HG02610 (cell line): ENCODE results near the gene TLL1.

Experiments used
- ATAC-seq: cut with Tn5 transposase; IDR thresholded peaks from one replicate; pipeline ENCODE4 v1.9.1; 2021; ENCODE audit warnings: mild to moderate bottlenecking, moderate library complexity; ENCODE audit not compliant: unreplicated experiment

Gene TLL1

DNA sequence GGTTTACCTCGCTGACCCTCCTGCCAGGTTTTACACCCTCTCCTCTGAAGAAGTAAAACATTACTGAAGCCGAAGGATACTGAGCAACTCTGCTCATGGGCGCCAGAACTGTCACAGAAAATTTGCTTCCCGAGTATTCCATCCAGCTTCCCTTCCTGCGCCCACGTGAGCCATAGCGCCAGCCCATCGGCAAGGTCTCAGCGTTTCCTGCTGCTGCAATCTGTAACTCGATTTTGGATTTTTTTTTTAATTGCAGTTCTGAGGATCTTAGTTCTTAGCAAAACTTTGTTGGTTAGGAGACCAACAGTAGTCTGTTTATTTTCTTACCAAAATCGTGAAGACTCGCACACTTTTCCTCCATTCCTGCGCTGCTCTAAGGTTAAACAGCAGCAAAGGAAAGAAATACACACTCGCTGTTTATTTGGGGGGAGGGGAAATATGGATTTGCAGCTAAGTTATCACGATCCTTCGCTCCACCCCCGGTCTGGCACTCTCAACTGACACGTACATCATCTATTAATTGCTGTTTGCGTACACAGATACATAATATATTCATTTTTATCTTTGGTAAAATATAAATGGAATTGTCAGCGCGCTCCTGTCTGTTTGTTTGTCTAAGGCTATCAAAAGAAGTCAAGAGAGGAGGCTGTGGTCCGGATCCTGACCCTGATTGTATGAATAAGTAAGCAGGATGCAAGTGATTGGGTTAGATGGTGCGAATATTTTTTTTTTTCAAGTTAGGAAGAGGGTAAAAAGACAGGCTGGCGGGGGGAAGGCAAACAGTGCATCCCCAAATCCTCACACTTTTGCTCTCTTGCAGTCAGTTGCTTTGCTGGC, at the start of gene TLL1:
Gene TLL1, plus strand, starts transcription at position 777 of the 837 bp plus-strand sequence. CDS start 668 bp downstream, outside the sequence.
- ATAC-seq = no peak

DNA sequence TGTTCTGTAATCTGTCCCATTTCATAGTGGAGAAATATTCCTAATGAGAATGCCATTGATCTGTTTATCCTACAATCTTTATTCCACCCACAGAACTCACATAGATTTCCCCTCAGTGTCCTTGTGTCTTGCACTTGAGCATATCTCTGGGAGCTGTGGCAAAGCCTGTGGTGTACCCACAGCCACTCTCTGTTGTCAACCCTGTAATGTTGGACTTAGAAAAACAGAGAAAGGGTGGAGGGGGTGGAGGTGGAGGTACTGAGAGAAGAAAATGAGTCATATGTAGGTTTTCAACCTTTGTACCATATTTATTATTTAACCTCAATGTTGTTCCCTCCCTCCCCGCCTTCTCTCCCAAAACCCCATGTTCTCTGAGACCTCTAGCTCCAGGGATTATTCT, 46.9 kb upstream of the TLL1 start:
- ATAC-seq = no peak

DNA sequence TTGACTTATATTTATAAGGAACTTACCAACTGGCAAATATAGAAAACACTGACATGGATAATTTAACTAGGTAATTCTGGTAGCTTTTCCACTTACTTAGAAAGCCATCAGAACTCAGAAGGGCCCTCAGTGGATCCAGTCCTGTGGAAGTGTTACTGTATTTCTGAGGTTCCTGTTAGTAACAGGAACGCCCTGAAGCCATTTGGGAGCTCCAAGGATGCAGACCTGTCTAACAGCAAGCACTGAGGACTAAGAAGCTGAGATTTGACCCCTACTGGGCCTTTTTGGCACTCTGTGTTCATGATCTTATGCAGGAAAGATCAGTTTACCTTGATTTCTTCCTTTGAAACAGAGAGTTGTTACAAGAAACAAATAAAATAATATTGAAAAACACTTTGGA, 46.0 kb upstream of the TLL1 start:
- ATAC-seq = no peak

DNA sequence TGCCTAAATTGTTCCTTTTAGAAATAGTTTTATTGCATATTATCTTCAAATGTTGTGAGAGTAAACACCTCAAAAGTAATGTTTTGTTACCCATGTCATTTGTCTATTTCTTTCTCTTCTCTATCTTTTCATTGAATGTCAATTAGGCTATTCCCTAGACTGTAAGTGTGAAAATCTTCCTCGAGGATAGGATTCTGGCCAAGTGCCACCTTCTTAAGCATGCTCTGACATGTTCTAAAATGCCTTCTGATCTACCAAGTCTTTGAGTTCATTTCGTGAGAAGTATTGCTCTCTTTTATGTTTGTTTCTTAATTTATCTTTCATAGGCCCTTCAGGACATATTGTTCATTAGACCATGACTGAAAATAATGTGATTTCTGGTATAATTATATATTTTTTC, 44.1 kb upstream of the TLL1 start:
- ATAC-seq = no peak

DNA sequence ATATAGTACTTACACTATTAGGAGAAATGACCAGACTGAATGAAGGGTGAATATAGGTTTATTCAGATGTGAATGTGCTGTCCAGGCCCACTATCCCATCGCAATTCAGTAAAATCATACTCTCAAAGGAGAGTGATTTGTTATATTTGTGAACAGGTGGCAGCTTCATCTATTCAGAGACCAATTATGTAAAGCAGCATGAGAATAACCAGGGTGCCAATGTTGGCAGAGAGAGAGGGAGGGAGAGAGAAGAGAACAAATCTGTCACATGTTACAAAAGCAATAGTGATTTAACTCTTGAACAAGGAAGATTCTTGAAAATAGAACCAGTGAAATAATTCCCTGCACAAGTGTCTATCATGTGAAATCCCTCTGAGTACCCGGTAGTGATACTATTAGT, 38.9 kb upstream of the TLL1 start:
- ATAC-seq = no peak

DNA sequence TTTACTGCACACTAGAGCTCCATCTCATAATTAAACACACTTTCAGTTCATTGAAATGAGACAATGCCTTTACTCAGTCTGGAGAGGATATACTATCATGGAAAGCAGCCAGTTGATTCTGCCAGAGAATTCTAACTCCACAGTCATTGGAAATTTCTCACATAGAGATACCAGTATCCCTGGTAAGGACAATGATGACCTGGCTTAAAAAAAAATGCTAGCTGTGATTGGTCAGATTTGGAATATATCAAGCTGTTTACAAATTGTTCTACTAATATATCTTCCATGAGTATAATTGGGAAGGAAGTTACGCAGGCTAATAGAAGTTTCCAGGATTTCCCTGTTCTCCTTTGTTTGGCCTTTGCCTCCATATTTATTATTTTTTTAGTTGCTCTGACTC, 34.5 kb upstream of the TLL1 start:
- ATAC-seq = no peak

DNA sequence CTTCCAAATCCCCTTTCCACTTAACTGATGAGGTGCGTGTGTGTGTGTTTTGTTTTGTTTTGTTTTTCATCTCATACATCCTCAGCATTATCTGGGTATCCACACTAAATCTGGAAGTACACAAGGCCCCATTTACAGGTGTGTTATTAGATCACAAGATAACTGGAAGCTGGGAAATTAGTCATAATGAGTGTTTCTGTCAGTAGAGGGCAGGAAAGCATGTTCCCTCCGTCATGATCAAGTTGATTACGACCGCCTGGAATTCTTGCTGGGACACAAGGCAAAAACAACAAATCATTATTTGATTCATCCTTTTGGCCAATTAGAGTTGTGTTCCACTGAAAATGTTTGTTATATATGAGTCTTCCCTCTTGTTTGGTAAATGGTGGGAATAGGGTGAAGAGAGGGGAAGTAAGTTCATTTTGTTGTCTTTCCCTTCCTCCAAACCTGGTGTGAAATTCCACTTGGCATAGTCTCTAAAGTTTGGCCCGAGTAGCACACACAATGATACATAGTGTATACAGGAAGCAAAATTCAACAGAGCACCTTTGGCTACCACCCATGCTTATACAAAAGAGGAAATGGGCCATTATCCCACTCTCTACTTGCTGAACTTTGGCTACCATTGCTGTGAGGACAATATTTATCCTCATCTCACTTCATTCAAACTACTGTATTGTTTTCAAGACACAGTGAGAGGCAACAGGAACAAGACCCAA, 33.3 kb upstream of the TLL1 start:
- no peak for ATAC-seq

DNA sequence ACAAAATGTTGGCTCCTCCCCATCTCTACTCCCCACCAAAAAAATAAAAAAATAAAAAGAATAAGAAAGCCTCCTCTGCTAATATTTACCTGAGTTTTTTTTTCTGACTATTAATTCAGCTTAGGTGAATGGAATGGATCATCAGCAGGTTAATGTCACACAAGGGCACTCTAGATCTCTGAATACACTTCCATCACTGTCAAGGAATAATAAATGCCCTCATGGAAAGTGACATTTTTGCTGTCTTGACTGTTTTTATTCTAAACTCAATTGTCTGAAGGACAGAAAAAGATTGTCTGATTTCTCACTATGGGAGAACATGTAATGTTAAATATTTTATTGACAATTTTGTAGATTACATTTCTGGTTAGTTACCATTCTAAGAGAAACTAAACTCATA, 30.4 kb upstream of the TLL1 start:
- ATAC-seq = no peak

DNA sequence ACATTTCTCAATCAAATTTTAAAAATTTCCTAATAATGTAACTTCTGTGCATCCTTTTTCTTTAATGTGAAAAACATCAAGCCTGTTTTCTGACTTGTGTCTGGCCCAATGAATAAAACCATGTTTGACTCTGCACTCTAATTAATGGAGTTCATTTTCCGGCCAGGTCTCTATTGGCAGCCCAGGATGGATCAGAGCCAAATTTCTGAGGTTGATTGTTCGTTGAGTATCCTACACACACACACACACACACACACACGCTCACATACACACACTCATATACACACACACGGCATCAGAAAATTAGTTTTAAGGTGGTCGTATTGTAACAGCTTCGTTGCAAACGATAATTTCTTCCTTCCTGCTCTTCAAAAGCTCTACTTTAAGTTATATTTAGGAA, 28.9 kb upstream of the TLL1 start:
- no peak for ATAC-seq

DNA sequence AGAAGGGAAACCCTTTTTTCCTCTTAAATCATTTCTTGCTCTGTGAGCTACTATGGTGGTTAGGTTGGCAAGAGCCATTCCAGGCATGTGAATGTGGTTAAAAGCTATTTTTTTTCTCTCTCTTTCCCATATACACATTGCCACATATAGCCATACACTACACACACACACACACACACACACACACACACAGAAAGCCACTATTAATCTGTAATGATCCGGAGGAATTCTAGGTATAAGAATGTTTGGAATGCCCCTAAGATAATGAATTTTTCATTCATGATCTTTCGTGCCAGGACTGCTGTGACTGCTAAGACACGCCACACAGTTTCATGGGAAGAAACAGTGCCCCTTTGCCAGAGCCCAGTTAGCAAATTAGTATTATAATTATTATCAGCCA, 21.8 kb upstream of the TLL1 start:
- ATAC-seq = no peak

DNA sequence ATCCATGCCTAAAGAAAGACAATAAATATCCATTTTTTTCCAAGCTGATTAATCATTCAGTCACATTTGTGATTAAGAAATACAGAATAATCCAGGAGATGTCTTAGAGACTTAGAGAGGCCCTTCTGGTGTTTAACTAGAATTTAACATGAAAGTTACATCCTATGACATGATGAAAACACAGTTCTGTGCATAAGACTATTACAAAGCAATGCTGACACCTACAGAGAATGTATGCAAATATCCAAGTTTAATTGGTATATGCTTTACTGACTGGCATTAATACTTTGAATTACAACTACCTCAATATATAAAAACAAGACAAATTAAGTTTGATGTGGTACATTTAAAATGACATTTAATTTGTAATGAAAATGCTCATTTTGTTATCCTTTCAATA, 17.8 kb upstream of the TLL1 start:
- no peak for ATAC-seq

DNA sequence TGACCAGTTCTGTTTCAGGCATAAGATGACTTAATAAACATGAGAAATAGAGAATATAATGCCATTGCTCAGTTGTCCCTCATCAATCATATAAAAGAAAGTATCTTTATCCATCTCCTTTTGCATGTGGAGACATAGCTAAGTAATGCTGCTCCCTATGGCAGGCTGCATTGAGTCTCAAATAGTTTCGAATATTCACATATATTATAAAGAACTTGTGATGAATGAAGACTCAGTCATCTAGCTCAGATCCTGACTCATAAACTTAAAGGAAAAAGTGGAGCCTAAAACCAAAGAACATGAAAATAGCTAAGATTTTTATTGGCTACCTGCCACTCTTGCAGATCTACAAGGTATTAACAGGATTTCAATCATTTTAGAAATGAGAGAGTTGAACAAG, 11.7 kb upstream of the TLL1 start:
- no peak for ATAC-seq

DNA sequence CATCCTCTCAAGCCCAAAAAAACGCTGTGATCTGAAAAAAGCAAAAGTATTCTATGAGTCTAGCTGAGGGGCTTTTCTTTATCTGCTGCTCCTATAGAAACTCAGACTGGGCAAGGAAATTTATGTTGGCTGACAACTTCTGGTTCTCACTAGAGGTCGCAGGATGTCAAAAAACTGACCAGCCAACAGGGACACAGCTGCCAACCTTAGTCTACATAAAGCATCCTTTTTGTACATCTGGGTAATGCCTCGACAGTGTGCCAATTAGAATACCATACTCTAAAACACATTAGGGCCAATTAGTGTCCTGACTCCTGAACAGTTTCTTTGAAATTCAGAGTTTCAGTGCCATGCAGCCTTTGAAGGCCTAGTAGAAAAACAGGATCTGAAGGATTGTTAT, 8.8 kb upstream of the TLL1 start:
- no peak for ATAC-seq

DNA sequence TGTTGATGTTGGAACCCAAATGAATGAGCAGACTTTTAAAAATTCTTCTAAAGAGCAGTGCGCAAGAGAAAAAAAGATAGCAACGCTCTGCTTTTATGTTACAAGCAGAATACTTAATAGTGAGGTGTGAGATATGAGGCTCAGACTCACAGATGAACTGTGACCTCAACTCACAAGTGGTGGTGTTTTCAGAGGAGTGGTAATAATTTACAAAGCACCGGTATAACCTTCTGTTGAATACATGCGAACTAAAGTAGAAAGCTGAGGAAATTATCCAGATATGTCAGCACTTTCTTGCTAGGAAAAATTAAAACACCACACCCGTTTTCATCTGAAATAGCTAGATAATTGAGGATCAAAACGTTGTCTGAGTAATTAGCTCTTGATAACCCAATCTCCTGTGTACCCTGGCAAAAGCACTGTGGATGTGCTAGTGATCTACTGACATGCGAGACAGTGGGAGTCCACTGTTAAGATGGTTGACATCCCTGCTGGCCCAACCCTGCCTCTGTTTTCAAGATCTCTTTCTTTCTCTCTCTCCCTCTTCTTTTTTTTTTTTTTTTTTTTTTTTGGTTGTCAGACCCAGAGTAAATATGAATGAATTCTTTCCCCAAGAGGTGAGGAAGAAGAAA, 6.9 kb upstream of the TLL1 start:
- ATAC-seq = no peak

DNA sequence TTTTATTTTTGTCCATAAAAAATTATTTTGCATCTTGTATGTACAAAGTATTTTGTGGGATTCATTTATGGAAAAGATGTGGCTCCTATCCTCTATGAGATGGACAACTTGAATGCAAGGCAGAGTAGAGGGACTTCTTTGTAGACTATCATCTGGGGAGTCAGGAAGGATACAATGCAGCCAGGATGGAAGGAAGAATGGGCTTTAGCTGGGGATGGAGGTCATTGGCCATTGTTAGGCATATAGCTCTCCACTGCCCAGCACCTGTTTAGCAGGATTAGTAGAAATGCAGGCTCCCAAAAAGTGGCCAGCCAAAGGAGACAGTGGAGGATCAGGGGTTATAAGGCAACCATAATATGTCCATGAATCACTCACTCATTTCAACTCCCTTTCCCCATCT, 5.1 kb upstream of the TLL1 start:
- ATAC-seq = no peak

DNA sequence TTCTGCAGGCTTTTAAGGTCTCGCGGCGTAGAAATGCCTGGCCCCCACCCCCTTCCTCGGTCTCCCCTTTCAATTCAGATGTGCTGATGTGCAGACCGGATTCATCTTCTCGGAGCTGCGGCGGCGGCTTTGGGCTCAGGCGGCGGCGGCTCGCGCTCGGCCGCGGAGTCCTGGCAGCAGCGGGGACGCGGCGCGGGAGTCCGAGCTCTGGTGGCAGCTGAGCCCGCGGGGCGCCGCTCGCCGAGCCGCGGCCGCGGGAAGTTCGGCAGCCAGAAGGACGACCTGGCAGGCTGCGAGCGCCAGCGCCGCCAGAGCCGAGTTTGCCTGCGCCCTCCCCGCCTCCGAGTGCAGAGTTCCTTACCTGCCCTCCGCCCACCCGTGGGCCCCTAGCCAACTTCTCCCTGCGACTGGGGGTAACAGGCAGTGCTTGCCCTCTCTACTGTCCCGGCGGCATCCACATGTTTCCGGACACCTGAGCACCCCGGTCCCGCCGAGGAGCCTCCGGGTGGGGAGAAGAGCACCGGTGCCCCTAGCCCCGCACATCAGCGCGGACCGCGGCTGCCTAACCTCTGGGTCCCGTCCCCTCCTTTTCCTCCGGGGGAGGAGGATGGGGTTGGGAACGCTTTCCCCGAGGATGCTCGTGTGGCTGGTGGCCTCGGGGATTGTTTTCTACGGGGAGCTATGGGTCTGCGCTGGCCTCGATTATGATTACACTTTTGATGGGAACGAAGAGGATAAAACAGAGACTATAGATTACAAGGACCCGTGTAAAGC, 448 bp downstream of the TLL1 start:
- ATAC-seq = no peak

DNA sequence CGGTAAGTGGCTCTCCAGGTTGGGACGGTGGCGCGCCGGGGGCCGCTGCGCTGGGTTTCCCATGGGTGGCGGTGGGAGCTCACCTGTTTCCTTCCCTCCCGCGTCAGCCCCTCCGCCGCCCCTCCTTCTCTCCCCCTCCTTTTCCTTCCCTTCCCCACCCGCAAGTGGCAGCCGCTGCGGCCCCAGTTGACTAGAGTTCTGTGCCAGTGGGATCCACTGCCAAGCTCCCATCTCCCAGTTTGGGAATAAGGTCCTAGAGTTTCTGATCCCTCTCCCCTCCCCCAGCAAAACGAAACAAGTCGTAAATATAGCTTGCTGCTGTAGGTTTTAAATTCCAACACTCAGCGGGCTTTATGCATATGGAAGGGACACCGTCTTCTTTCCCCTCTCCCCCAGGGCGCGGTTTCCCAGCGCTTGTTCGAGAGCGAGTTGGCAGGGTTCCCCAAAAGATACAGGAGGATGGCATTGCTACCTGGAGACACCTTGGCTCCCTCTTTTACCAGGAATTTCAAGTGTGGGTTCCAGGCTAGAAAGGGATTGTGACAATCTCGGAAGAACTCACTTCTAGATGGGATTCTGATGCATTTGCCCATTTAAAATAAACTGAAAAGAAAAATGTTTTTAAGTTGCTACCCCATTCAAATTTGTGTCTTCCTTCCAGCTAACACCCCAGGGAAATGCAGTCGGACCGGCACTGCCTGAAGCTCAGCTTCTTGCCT, 1.2 kb downstream of the TLL1 start:
- no peak for ATAC-seq

DNA sequence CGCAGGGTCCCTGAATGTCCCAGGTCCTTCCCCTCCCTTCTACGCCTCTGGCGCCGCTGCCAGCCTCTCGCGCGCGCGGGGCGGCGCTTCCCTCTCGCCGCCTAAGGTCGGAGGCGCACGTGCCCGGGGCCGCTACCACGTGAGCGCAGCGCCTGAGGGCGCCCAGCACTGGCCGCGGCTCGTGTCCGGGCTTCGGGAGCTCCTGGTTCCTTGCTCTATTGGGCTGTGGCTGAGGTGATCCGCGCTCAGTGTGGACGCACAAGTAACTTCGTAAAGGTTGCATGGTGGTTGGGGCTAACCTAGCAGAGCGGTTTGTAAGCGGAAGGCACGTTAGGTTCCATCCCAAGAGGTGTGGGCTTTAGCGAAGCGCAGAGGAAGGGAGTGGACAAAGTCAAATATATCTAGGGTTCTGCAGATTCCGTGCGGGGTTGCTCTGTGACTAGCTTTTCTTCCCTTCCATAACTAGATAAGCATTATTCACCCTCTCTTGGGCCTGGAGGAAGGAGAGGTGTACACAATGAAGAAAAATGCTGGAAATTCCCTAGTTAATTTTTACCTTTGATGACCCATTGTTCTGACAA, 1.8 kb downstream of the TLL1 start:
- no peak for ATAC-seq

DNA sequence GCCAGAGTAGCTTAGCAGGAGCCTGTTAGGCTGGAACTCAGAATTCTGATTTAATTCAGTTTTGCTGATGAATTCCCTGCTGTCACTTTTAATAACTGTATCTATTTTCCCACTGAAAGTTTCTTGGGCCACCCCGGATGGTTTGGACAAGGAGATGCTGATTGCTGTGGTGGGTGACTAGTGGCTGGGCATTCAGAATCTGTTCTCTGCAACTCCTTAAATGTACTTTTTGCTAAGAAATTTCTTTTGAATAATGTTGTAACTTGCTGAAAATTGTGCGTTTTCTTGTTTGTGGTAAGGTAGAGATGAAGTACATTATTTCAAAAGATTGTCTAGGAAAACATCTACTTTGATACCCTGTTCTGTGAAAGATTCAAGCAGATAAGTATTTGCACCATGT, 2.4 kb downstream of the TLL1 start:
- no peak for ATAC-seq

DNA sequence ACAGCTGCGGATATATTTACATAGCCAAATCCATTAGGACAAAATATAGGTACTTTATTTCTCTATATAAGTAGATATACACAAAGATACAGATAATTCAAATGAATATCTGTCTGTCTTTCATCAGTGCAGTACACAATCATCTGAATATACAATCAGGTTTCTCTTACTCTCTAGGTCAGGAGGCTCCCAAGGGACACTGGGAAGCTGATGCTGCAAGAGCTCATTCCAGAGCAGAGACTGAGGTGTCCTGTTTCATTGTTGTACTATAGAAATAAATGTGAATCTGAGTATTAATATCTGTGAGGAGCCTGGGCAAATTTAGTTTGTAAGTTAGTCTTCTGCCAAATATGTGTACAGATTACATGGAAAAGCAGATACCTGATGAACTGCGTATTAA, 4.2 kb downstream of the TLL1 start:
- ATAC-seq = no peak
